ES-I3 (cell line): ENCODE measurements around the gene NR1H2.

Source experiments
- H3K36me3 ChIP-seq: 2 replicates; pipeline ENCODE4 v1.6.1; 2013; ENCODE audit warnings: mild to moderate bottlenecking, low read length, control low read depth, moderate library complexity; ENCODE audit not compliant: insufficient read depth
- H3K4me1 ChIP-seq: 2 replicates; pipeline ENCODE4 v1.6.1; 2013; ENCODE audit warnings: mild to moderate bottlenecking, control low read depth, low read length; ENCODE audit not compliant: insufficient read depth
- H3K9ac ChIP-seq: 2 replicates; pipeline ENCODE4 v1.6.1; 2013; ENCODE audit warnings: low read depth, mild to moderate bottlenecking, low read length, moderate library complexity
- H3K9me3 ChIP-seq: 2 replicates; pipeline ENCODE4 v1.6.1; 2013; ENCODE audit warnings: mild to moderate bottlenecking, low read length, moderate library complexity; ENCODE audit not compliant: control insufficient read depth, insufficient read depth

The NR1H2 gene

DNA sequence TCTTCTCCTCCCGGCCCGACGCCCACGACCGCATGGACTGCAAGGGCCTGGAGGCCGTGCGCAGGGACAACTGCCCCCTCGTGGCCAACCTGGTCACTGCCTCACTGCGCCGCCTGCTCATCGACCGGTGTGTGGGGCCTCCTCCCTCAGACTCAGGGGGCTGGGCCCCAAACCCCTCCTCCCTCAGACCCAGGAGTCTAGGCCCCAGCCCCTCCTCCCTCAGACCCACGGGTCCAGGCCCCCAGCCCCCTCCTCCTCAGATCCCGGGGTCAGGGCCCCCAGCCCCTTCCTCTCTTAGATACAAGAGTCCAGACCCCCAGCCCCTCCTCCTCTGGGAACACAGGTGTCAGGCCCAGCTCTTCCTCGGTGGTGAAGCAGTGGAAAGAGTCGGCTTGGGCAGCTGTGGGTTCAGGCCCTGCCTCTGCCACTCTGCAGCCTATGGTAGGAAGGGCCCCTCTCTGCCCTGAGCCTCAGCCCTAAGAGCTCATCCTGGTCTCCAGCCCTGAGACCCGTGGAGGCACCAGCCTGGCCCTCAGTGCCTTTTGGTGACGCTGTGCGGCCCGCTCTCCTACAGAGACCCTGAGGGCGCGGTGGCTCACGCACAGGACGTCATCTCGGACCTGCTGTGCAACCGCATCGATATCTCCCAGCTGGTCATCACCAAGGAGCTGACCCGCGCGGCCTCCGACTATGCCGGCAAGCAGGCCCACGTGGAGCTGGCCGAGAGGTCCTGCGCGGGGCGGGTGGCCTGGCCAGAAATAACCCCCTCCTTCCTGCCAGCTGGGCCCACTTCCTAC lies 38.8 kb downstream of the NR1H2 start:
- H3K9ac ChIP-seq: no peak overlapping the region
- peaks cover 4% of the 10 kb centered on the region; the same call in 1 of the 2 replicates for H3K36me3 ChIP-seq

DNA sequence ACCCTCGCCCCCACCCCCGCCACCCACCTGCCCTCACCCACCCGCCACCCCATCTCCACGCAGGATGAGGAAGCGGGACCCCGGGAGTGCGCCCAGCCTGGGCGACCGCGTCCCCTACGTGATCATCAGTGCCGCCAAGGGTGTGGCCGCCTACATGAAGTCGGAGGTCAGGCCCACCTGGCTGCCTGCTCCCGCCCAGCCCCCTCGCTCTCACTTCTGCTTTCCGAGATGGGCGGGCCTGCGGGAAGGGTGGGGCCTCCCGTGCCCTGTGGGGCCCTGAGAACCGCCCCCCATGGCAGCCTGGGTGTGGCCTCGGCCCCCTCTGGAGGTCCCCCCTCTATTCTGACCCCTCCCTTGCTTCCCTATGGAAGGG lies 39.4 kb downstream of the NR1H2 start:
- peaks cover 8% of the 10 kb centered on the region; the same call in 1 of the 2 replicates for H3K4me1 ChIP-seq
- H3K9ac ChIP-seq: no peak overlapping the region
- H3K9me3 ChIP-seq: no peaks in the 10 kb centered on the region
- H3K36me3 ChIP-seq: no peaks in the 10 kb centered on the region

More for the DNA sequence above, 38.8 kb downstream of the NR1H2 start:
- H3K4me1 ChIP-seq: peaks cover 3% of the 10 kb centered on the region; the same call in 1 of the 2 replicates
- no peaks in the 10 kb centered on the region for H3K9me3 ChIP-seq

- Histone ChIP-seq H3K9me3 (no peaks in the 10 kb centered on the region), H3K9ac (no peak overlapping the region), H3K36me3 (no peaks in the 10 kb centered on the region), H3K4me1 (peaks cover 8% of the 10 kb centered on the region; the same call in 1 of the 2 replicates)
Measured at GRCh38 chr19:50416034-50416977, 40.0 kb downstream of the NR1H2 start.

- H3K36me3 ChIP-seq: no peaks in the 10 kb centered on the region
- peaks cover 8% of the 10 kb centered on the region; the same call in 1 of the 2 replicates for H3K4me1 ChIP-seq
- no peaks in the 10 kb centered on the region for H3K9me3 ChIP-seq
- peak overlapping the region; percentile 48; the same call in 1 of the 2 replicates for H3K9ac ChIP-seq
Measured at GRCh38 chr19:50417111-50418081, 41.1 kb downstream of the NR1H2 start.

- peaks cover 8% of the 10 kb centered on the region; the same call in 1 of the 2 replicates for H3K4me1 ChIP-seq
- peak within 1 kb of the TSS; percentile 48; the same call in 1 of the 2 replicates for H3K9ac ChIP-seq
- H3K36me3 ChIP-seq: no peaks in the 10 kb centered on the region
- H3K9me3 ChIP-seq: no peaks in the 10 kb centered on the region
Measured at GRCh38 chr19:50418176-50419021, 42.1 kb downstream of the NR1H2 start, which contains the start of gene SPIB. Gene SPIB (plus strand): TSS chr19:50418938. CDS start chr19:50418963, 25 bp downstream.

DNA sequence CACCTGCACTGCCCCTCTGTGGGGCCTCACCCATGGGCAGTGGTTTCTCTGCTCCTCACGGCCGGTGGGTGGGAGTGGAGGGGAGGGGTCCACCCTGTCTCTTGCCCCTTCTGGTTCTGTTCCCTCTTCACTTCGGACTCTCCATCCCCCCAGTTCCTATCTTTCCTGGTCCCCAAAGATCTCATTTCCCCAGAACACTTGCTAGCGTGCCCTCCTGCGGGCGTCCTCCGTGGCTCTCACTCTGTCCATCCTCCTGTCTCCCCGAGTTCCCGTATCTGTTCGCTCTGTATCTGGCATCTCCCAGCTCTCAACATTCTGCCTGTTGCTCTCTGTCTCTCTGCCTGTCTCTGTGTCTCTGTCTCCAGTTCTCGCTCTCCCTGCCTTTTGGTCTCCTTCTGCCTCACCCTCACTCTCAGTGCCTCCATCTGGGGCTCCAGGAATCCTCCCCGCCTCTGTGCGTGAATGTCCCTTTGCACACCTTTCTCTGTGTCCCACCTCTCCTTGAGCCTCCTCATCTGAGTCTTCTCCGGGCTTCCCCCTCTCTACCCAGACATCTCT lies 42.8 kb downstream of the NR1H2 start:
- Histone ChIP-seq H3K9ac (peak overlapping the region; percentile 48; the same call in 1 of the 2 replicates), H3K4me1 (peaks cover 8% of the 10 kb centered on the region; the same call in 1 of the 2 replicates), H3K36me3 (no peaks in the 10 kb centered on the region), H3K9me3 (no peaks in the 10 kb centered on the region)

DNA sequence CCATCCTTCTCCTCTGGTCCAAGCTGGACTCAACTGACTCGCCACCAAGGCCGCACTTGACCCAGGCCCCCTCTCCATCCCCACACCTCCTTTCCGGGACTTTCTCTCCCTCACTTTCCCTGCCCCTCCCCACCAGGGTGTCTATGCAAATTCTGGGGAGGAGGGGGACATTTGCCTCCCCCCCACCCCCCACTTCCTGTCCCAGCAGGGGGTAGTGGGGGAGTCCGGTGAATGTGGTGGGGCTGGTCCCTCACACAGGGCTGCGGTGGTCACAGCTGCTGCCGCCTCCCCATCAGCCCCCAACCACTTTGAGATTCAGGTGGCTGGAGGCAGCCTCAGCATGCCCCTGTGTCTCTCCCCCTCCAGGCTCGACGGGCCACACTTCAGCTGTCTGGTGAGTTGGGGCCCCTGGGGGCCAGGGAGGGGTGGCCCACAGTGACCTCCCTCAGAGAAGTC lies 43.4 kb downstream of the NR1H2 start:
- H3K9me3 ChIP-seq: no peaks in the 10 kb centered on the region
- peaks cover 8% of the 10 kb centered on the region; the same call in 1 of the 2 replicates for H3K4me1 ChIP-seq
- H3K36me3 ChIP-seq: no peaks in the 10 kb centered on the region
- H3K9ac ChIP-seq: peak overlapping the region; percentile 48; the same call in 1 of the 2 replicates

DNA sequence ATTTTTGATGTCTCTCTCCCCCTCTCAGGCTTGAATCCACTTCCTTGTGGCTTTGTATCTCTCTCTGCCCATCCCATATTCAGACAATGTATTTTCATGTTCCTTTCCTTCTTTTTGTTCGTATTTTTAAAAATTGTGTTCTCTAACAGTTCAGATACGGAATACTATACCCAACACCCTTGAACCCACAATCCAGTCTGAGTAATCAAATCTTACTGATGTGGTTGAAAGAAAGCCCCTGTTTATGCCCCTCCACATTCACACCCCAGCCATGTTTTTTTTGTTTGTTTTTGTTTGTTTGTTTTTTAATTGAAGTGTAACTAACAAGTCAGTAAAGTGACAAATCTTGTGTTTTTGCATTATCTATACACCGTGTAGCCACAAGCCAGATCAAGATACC lies 43.9 kb downstream of the NR1H2 start:
- no peaks in the 10 kb centered on the region for H3K9me3 ChIP-seq
- H3K36me3 ChIP-seq: no peaks in the 10 kb centered on the region
- peak overlapping the region; percentile 48; the same call in 1 of the 2 replicates for H3K9ac ChIP-seq
- H3K4me1 ChIP-seq: peaks cover 8% of the 10 kb centered on the region; the same call in 1 of the 2 replicates

- H3K9ac ChIP-seq: no peak overlapping the region
- H3K9me3 ChIP-seq: no peaks in the 10 kb centered on the region
- no peaks in the 10 kb centered on the region for H3K36me3 ChIP-seq
- peaks cover 8% of the 10 kb centered on the region; the same call in 1 of the 2 replicates for H3K4me1 ChIP-seq
Measured at GRCh38 chr19:50420808-50421207, 44.6 kb downstream of the NR1H2 start.

DNA sequence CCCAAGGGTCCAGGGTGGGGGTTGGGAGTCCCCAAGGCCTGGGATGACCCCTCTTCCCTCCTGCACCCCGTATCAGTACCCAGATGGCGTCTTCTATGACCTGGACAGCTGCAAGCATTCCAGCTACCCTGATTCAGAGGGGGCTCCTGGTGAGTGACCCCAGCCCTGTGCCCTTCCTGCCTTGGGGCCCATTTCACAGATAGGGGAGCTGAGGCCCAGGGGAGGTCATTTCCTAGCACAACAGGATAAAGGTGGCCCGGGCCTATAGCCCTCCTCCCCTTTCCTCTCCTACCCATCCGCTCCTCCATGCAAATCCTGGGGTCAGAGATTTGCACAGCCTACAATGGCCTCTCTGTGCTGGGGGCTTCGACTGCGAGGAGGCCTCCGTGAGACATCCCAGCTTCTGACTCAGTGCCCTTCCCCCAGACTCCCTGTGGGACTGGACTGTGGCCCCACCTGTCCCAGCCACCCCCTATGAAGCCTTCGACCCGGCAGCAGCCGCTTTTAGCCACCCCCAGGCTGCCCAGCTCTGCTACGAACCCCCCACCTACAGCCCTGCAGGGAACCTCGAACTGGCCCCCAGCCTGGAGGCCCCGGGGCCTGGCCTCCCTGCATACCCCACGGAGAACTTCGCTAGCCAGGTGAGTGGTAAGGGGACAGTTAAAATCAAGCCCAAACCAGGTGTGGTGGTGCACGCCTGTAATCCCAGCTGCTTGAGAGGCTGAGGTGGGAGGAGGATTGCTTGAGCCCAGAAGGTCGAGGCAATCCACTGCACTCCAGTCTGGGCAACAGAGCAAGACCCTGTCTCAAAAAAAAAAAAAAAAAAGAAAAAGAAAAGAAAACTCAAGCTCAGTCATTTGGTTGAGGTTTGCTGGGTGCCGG lies 46.4 kb downstream of the NR1H2 start:
- Histone ChIP-seq H3K9me3 (no peaks in the 10 kb centered on the region), H3K36me3 (no peaks in the 10 kb centered on the region), H3K9ac (no peak overlapping the region), H3K4me1 (peaks cover 8% of the 10 kb centered on the region; the same call in 1 of the 2 replicates)

DNA sequence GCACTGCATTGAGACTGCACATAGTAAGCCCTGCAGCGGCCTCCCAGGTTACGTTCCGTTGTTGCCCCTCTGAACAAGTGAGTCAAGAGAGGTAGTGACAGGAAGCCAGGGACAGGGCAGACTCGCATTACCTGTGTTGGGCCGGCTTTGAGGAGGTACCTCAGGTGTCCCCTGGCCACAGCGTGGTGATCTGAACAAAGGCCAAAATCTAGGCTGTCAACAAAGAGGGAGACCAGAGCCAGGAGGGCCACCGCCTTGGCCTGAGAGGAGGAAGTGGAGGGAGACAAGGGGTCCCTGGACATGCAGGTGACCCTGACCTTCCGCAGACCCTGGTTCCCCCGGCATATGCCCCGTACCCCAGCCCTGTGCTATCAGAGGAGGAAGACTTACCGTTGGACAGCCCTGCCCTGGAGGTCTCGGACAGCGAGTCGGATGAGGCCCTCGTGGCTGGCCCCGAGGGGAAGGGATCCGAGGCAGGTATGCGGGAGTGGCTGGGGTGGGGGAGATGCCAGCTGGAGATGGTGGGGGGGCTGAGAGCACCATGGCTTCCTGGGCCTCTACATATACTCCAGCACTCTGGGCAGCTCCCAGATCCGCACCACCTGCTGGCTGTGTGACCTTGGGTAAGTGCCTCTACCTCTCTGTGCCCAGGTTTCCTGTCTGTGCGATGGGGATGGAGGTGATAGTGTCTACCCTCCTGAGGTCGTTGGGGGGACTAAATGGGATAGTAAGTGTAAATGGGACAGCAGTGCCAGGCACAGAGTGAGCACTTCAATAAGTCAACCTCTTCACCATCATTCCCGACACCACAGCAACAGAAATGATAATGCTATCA lies 47.2 kb downstream of the NR1H2 start:
- no peak overlapping the region for H3K9ac ChIP-seq
- no peaks in the 10 kb centered on the region for H3K36me3 ChIP-seq

More for the DNA sequence above, 47.2 kb downstream of the NR1H2 start:
- H3K9me3 ChIP-seq: no peaks in the 10 kb centered on the region
- H3K4me1 ChIP-seq: peaks cover 8% of the 10 kb centered on the region; the same call in 1 of the 2 replicates
